ENCODE results near the gene FSD1. TPM values are rescaled to one million over a fixed set of nuclear protein-coding genes. Genes with fewer than 3 reads are reported as not detected.

The FSD1 gene
- total and polyA plus RNA-seq, 9 of the 15 experiments (the other 6 are each of a cell fraction or from before 2014, with no cell fraction given): 0.11 to 1.9 (median 0.94) TPM; not detected in 1

DNA sequence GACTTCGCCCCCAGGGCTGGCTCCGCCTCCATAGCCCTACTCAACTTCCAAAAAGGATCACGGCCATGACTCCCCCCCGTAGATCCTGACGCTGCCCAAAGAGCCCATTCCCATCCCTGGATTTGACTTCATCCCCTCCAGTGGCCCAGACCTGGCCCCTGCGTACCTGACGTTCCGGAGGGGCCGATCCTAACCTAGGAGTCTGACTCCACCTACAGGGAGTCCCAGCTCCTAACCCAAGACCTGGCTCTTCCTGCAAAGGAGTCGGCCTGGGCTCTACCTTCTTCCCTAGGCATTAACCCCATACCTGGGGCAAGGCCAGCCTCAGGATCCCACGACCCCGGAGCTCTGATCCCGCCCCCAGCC, 23.5 kb downstream of the FSD1 start (continued):
- TF ChIP-seq, protein P1, sequence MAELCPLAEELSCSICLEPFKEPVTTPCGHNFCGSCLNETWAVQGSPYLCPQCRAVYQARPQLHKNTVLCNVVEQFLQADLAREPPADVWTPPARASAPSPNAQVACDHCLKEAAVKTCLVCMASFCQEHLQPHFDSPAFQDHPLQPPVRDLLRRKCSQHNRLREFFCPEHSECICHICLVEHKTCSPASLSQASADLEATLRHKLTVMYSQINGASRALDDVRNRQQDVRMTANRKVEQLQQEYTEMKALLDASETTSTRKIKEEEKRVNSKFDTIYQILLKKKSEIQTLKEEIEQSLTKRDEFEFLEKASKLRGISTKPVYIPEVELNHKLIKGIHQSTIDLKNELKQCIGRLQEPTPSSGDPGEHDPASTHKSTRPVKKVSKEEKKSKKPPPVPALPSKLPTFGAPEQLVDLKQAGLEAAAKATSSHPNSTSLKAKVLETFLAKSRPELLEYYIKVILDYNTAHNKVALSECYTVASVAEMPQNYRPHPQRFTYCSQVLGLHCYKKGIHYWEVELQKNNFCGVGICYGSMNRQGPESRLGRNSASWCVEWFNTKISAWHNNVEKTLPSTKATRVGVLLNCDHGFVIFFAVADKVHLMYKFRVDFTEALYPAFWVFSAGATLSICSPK (IDR thresholded peaks at IDR 0.05; ENCODE audit: borderline replicate concordance): 0 out of 2 replicates have a peak, but pooled peaks have one; percentile 30
- TF ChIP-seq ZC3H11A (IDR thresholded peaks at IDR 0.05; ENCODE audit: low read depth, low read length): no peak
- no peak for TF ChIP-seq SRSF1 (IDR thresholded peaks at IDR 0.05; ENCODE audit: low read depth, low read length)
- TF ChIP-seq, protein P2, sequence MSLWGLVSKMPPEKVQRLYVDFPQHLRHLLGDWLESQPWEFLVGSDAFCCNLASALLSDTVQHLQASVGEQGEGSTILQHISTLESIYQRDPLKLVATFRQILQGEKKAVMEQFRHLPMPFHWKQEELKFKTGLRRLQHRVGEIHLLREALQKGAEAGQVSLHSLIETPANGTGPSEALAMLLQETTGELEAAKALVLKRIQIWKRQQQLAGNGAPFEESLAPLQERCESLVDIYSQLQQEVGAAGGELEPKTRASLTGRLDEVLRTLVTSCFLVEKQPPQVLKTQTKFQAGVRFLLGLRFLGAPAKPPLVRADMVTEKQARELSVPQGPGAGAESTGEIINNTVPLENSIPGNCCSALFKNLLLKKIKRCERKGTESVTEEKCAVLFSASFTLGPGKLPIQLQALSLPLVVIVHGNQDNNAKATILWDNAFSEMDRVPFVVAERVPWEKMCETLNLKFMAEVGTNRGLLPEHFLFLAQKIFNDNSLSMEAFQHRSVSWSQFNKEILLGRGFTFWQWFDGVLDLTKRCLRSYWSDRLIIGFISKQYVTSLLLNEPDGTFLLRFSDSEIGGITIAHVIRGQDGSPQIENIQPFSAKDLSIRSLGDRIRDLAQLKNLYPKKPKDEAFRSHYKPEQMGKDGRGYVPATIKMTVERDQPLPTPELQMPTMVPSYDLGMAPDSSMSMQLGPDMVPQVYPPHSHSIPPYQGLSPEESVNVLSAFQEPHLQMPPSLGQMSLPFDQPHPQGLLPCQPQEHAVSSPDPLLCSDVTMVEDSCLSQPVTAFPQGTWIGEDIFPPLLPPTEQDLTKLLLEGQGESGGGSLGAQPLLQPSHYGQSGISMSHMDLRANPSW (CRISPR knock-in tag; IDR thresholded peaks at IDR 0.05): no peak
- TF ChIP-seq RAD21 (CRISPR knock-in tag; conservative IDR thresholded peaks at IDR 0.05 in 1 of 2, IDR thresholded peaks at IDR 0.05 in 1 of 2): peak in 1 of 2 experiments; percentile 7; a peak in 1 of 4 replicates
- TF ChIP-seq SMARCA5 (IDR thresholded peaks at IDR 0.05): 0 out of 2 replicates have a peak, but pooled peaks have one; percentile 49
- no peak for TF ChIP-seq ZNF217 (CRISPR knock-in tag; IDR thresholded peaks at IDR 0.05)
- no peak for TF ChIP-seq MYNN (IDR thresholded peaks at IDR 0.05)
- TF ChIP-seq MYNN (CRISPR knock-in tag; IDR thresholded peaks at IDR 0.05): no peak
- TF ChIP-seq, protein P3, sequence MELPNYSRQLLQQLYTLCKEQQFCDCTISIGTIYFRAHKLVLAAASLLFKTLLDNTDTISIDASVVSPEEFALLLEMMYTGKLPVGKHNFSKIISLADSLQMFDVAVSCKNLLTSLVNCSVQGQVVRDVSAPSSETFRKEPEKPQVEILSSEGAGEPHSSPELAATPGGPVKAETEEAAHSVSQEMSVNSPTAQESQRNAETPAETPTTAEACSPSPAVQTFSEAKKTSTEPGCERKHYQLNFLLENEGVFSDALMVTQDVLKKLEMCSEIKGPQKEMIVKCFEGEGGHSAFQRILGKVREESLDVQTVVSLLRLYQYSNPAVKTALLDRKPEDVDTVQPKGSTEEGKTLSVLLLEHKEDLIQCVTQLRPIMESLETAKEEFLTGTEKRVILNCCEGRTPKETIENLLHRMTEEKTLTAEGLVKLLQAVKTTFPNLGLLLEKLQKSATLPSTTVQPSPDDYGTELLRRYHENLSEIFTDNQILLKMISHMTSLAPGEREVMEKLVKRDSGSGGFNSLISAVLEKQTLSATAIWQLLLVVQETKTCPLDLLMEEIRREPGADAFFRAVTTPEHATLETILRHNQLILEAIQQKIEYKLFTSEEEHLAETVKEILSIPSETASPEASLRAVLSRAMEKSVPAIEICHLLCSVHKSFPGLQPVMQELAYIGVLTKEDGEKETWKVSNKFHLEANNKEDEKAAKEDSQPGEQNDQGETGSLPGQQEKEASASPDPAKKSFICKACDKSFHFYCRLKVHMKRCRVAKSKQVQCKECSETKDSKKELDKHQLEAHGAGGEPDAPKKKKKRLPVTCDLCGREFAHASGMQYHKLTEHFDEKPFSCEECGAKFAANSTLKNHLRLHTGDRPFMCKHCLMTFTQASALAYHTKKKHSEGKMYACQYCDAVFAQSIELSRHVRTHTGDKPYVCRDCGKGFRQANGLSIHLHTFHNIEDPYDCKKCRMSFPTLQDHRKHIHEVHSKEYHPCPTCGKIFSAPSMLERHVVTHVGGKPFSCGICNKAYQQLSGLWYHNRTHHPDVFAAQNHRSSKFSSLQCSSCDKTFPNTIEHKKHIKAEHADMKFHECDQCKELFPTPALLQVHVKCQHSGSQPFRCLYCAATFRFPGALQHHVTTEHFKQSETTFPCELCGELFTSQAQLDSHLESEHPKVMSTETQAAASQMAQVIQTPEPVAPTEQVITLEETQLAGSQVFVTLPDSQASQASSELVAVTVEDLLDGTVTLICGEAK (IDR thresholded peaks at IDR 0.05): 0 out of 2 replicates have a peak, but pooled peaks have one; percentile 31
- TF ChIP-seq, protein P3 (CRISPR knock-in tag; IDR thresholded peaks at IDR 0.05): no peak
